Measurements from ENCODE around the gene NRP1.

NRP1 gene

GRCh38 chr10:33240258-33240657 is 94.2 kb downstream of the NRP1 start:
- in situ Hi-C loops (cut with HindIII; ENCODE audit: low sequenced_read_pairs), result no loop called here
- no peak overlapping the region for H3K4me3 ChIP-seq (ENCODE audit: low read depth, low read length)
- TF ChIP-seq CTCF (IDR thresholded peaks at IDR 0.05; ENCODE audit: low read depth, low read length), result no peak
- no peak for DNase-seq (ENCODE audit: low read depth, low spot score)

- no peak overlapping the region for H3K4me3 ChIP-seq (ENCODE audit: low read depth, low read length)
- no peak for DNase-seq (ENCODE audit: low read depth, low spot score)
- TF ChIP-seq CTCF (IDR thresholded peaks at IDR 0.05; ENCODE audit: low read depth, low read length), result no peak
- in situ Hi-C loops (cut with HindIII; ENCODE audit: low sequenced_read_pairs), result no loop called here
Measured at GRCh38 chr10:33239257-33239656, 95.2 kb downstream of the NRP1 start.

GRCh38 chr10:33238643-33239042 is 95.8 kb downstream of the NRP1 start:
- in situ Hi-C loops (cut with HindIII; ENCODE audit: low sequenced_read_pairs), result no loop called here
- DNase-seq (ENCODE audit: low read depth, low spot score), result peak; percentile 82
- no peak for TF ChIP-seq CTCF (IDR thresholded peaks at IDR 0.05; ENCODE audit: low read depth, low read length)
- H3K4me3 ChIP-seq (ENCODE audit: low read depth, low read length), result no peak overlapping the region

- no peak overlapping the region for H3K4me3 ChIP-seq (ENCODE audit: low read depth, low read length)
- TF ChIP-seq CTCF (IDR thresholded peaks at IDR 0.05; ENCODE audit: low read depth, low read length), result no peak
- in situ Hi-C loops (cut with HindIII; ENCODE audit: low sequenced_read_pairs), result no loop called here
- DNase-seq (ENCODE audit: low read depth, low spot score), result peak; percentile 97
Measured at GRCh38 chr10:33237736-33238624, 96.5 kb downstream of the NRP1 start.

GRCh38 chr10:33236916-33237315 is 97.6 kb downstream of the NRP1 start:
- in situ Hi-C loops (cut with HindIII; ENCODE audit: low sequenced_read_pairs), result no loop called here
- TF ChIP-seq CTCF (IDR thresholded peaks at IDR 0.05; ENCODE audit: low read depth, low read length), result no peak
- DNase-seq (ENCODE audit: low read depth, low spot score), result no peak

GRCh38 chr10:33235951-33236350 is 98.5 kb downstream of the NRP1 start:
- no peak overlapping the region for H3K4me3 ChIP-seq (ENCODE audit: low read depth, low read length)
- in situ Hi-C loops (cut with HindIII; ENCODE audit: low sequenced_read_pairs), result no loop called here
- no peak for TF ChIP-seq CTCF (IDR thresholded peaks at IDR 0.05; ENCODE audit: low read depth, low read length)
- no peak for DNase-seq (ENCODE audit: low read depth, low spot score)

More at GRCh38 chr10:33236916-33237315, 97.6 kb downstream of the NRP1 start:
- no peak overlapping the region for H3K4me3 ChIP-seq (ENCODE audit: low read depth, low read length)
